GM18526 (cell line): ENCODE results near the gene TMEM43.

Experiments
- POLR2A ChIP-seq: IDR thresholded peaks from 3 replicates; pipeline ENCODE4 v1.6.1; 2011; ENCODE audit not compliant: insufficient read length; ENCODE audit errors: extremely low read depth

Gene TMEM43

DNA sequence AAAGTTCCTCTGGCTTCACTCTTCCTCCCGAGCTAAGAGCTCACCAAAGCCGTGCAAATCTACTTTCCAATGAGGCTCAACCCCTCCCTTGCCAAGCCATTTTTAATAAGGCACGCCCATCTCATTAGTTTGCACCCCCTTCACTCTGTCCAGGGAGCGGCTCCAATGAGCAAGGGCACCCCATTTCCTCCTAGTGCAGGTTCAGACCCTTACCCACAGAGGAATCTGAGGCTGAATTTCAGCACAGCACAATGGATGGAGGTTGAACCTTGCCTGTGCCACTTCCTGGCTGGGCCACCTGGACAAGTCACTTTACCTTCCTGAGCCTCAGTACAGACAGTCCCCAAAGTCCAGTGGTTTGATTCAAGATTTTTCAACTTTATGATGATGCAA, 28.1 kb downstream of the TMEM43 start:
- TF ChIP-seq POLR2A, result no peak

DNA sequence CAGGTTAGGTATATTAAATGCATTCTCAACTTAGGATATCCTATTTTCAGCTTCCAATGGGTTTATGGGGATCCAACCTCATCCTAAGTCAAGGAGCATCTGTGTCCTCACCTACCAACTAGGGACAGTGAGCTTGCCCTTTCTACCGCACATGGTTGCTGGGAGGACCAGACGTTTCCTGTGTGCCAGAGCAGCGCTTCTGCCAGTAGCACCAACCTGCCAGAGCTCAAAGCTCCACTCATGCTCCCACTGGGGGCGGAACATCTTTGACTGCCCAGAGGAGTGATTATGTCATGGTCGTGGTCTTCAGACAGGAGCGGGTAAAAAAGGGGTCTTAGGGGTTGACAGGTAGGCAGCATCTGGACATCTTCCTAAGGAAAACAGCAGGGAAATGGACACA, 28.8 kb downstream of the TMEM43 start:
- no peak for TF ChIP-seq POLR2A

DNA sequence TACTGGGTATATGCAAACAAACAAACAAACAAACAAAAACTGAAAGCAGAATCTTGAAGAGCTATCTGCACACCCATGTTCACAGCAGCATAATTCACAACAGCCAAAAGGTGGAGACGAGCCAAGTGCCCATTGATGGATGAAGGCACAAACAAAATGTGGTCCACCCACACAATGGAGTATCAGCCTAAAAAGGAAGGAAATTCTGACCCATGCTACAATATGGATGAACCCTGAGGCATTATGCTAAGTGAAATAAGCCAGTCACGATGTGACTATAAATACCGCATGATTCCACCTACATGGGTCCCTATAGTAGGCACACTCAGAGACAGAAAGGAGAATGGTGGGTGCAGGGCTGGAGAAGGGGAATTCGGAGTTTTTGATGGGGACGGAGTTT, 29.4 kb downstream of the TMEM43 start:
- TF ChIP-seq POLR2A, result no peak

DNA sequence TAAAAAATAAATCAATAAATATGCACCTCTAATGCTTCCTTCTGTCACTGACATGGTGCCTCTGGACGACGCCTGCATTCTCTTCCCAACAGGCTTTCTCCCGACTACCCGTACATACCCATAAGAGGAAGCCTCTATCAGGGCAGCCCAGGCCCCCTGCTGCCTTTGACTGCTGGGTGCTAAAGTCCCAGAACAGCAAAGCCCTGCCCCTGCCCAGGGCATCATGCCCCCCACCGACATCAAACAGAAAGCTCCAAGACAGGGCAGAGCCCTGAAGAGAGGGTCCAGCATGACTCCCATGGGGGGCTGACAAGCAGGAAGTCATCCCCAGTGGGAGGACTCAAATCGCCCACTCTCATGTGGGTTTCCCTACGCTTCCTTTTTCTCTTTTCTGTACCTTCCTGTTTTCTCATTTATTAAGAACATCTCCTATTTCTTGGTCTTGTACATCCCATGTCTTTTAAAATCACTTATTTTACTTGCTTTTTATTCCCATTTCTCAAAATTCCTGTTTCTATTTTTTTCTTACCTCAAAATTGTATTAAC, 30.1 kb downstream of the TMEM43 start:
- TF ChIP-seq POLR2A, result no peak

DNA sequence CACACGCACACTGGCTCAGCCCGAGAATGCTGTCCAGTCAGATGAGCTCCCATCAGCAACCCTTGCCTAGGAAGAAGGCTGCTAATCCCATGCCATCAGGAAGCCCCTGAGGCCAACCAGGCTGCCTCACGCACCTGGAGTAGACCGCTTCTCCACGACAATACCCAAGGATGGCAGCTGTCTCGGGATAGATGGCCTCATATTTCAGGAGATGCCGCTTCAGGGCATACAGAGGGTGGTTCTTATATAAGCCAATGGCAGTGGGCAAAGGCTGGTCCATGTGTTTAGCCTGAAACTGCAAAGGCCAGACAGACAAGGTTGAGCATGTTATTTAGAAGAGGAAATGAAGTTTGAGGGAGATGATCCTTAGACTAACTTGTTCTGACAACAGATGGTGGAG, 31.3 kb downstream of the TMEM43 start:
- no peak for TF ChIP-seq POLR2A

DNA sequence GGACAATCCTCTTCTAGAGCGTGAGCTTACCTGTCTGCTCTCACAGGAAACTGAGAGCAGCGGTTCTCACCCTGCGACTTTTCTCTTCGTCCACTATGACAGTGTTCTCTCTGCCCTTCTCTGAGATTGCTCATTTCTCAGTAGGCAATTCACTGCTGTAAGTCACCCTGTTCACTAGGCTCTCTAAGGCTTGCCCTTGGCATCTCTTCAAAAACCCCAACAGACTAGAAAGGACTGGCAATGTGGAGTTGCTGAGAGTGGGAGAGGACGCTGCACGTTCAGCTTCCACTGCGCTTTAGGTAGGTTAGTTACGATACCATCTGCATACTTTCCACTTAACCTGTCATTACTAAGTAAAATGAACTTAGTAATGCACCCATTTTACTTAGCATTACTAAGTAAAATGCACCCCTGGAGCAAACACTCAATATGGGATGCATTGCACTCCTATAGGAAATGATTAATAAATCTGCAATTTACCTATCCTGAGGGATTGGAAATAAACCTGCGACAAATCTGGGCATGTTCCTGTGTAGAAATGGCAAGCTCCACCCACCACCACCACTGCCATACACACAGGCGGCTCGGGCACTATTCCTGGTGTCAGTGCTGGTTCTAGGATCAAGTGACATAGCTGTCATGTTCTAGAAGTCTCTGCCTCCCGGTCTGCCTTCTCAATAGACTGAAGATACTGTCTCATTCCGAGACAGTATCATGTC, 32.1 kb downstream of the TMEM43 start:
- TF ChIP-seq POLR2A, result no peak

DNA sequence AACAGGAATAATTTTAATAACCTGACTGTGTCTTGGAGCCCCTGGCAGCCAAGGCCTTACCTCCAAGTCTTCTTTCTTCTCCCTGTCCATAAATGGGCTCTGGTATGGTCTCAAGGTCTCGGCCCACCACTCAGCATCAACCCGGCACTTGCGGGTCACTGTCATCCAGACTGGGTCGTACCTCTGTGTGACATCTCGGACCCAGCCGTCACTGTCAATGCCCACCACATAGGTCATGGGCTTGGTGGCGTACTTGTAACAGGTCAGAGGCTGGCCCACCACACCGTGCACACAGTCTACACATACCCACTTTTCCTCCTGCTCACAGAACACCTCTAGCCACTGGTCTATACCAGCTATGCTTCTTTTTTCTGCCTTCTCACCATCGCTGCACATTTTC, 33.1 kb downstream of the TMEM43 start:
- no peak for TF ChIP-seq POLR2A

DNA sequence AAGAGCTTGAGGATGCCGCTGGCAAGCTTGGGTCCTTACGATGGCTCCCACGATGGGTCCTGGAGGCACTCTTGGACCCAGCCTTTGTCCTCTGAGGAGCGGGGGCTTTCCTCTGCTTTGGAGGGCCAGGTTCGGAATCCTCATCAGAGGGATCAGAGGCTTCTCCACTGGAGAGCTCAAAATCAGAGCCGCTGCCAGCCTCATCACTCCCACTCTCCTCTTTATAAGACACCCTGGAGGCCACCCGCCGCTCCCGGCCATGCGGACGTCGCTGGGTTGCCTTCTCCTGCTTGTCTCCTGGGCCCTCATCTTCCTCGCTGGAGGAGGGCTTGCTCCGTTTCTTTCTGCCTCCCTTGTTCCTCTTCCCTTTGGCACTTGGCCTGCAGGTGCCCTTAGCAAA, 33.5 kb downstream of the TMEM43 start:
- TF ChIP-seq POLR2A, result no peak

DNA sequence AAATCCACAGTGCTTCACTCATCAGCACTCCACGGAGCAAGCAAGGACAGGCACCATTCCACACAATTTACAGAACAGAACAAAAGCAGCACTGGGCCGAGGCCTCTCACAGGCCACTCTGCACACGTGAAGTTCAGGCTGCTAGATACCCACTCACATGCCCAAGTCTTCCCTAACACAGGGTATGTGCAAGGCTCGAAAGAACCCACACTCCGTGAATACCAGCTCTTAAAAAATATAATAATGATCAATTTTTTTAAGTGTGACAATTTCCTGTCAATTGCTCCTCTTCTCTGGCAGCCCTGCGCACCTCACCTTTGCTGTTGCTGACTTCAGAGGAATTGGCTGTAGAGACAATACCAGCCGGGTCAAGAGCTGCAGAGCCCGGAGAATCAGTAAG, 34.6 kb downstream of the TMEM43 start:
- TF ChIP-seq POLR2A, result no peak

DNA sequence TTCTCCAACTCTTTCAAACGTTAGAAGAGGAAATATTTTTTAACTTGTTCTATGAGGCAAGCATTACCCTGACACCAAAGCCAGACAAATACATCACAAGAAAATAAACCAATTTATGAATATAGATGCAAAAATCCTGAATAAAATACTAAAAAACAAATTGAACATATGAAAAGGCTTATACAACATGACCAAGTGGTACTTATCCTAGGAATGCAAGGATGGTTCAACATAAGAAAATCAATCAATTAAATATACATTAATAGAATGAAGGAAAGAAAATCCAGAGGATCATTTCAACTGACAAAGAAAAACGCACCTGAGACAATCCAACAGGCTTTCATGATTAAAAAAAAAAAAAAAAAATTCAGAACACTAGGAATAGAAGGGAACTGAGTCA, 36.4 kb downstream of the TMEM43 start:
- no peak for TF ChIP-seq POLR2A

DNA sequence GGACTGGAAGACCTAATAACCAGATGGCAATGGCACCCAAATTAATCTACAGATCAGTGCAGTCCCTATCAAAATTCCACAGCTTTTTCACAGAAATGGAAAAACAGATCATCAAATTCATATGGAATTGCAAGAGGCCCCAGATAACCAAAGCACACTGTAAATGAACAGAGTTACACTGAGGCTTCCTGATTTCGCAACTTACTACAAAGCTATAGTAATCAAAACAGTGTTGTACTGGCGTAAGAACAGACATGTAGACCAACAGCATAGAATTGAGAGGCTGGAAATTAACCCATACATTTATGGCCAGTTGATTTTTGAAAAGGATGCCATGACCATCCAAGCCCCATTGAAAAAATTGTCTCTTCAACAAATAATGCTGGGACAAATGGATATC, 37.3 kb downstream of the TMEM43 start:
- TF ChIP-seq POLR2A, result no peak

DNA sequence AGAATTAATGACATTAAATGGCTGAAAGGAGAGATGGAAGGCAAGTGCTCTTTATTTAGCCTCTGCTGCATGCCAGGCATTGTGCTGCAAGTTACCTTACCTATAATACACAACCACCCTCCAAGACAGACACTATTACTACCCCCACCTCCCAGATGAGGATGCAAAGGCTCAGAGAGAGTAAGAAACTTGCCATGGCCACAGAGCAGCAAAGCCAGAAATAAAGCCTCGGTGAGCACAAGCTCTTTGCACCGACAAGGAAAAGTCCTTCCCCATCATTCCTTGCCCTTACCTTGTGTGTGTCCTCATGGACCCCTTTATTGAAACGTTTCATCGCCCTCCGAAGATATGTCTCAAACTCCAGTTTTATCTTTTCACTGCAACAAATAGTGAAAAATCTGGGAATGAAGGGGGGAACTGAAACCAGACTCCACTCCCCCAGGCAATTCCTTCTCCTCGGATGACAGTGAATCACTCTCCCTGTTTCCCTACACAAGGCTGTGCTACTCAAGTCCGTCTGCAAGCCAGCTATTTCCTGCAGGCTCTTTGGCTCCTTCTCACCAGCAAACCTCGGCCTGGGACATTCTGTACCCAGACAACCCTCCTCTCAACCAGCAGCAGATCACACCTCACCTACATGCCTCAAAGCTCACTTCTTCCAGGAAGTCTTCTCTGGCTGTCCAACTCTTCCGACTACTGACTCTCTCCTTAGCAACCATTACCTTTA, 42.2 kb downstream of the TMEM43 start:
- no peak for TF ChIP-seq POLR2A

DNA sequence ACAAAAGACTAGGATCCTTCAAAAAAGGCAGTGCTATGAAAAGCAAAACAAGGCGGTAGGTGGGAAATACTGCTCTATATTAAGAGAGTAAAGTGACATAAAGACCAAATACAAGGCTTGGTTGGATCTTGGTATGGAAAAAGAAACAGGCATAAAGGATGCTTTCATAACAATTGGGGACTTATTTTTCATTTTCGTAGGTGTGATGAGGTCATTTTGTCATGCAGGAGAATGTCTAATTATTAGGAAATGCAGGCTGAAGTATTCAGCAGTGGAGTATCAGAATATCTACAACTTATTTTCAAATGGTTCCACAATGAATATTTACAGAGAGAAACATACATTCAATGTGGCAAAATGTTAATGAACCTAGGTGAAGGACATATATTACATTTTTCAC, 44.6 kb downstream of the TMEM43 start:
- TF ChIP-seq POLR2A, result no peak

DNA sequence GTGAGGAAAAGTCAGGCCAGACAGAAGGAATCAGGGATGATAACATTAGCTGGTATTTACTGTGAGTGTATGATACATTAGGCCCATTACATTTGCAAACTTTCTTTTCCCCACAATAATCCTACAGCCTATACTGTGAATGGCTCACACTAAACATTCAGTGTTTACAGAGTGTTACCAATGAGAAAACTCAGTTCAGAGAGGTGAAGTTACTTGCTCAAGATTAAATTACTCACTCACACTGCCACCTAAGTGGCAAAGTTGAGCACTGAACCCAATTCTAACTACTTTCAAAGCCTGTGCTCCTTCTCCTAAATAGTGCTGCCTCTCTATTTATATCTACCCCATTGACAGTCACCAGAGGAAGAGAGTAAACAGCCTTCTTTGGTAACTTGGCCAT, 45.0 kb downstream of the TMEM43 start:
- TF ChIP-seq POLR2A, result no peak

DNA sequence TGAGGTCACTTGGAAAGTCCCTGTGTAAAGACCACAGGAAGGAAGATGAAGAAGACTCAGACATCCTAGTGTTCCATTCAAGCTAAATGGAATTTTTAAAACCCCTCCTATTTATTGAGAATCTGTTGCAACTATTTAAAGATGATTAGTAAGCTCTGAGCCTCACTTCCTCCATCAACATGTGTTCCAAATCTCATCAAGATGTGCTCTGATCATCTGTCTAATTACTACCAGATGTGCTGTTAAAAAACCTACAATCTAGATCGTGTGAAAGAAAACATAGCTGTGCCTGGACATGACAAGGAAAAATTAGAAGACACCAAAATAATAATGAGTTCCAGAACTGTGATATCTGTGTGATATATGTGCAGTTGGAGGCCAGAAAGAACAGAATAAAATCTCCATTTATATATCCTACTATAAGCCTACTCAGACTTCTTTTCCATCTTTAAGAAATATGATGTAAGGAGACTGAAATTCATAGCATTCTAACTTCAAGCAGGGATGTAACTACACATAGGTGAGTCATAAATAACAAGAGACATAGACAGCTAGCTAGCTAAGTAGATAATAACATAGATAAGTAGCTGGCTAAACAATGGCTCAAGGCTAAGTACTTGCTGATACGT, 45.8 kb downstream of the TMEM43 start:
- TF ChIP-seq POLR2A, result no peak

DNA sequence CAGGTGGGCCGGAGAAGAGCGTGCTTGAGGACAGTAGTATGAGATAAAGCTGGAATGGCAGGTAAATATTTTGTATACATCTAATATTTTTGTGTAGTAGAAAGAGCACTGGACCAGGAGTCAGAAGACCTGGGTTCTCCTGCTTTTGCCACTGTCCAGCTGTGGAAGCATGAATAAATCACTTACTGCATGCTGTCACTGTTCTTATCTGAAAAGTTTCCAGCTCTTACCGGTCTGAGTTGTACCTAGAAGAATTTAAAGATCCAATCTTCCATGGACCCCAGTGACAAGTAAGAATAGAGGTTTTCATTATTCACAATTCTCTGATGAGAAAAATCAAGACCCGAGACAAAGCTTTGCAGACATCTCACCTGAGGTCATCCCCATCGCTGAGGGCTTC, 47.6 kb downstream of the TMEM43 start:
- no peak for TF ChIP-seq POLR2A

DNA sequence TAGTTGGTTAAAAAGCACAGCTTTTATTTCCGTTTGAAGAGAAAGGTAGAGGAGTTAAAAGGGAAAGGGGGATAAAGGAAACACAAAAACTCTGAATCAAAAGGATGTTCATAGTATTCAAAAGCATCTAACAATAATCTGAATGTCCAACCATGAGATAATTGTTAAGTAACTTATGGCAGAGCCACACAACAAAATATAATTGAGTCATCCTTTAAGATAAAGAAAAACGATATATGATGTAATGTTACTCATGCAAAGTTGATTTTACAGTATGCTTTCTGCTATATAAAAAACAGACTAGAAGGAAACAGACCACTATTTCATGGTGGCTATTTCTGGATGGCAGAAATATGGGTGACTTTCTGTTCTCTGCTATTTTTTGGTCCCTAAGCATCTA, 49.6 kb downstream of the TMEM43 start:
- no peak for TF ChIP-seq POLR2A
